ENCODE measurements around the gene LMAN2. TPM values are rescaled to one million over a fixed set of nuclear protein-coding genes. Genes with fewer than 3 reads are reported as not detected.
"Not testable (repeated sequence)": the region's sequence is repeated elsewhere in the genome, so short reads cannot be mapped to it uniquely, and the experiment has no call there.

LMAN2 gene
- total RNA-seq, 1 donor: 423 TPM

DNA sequence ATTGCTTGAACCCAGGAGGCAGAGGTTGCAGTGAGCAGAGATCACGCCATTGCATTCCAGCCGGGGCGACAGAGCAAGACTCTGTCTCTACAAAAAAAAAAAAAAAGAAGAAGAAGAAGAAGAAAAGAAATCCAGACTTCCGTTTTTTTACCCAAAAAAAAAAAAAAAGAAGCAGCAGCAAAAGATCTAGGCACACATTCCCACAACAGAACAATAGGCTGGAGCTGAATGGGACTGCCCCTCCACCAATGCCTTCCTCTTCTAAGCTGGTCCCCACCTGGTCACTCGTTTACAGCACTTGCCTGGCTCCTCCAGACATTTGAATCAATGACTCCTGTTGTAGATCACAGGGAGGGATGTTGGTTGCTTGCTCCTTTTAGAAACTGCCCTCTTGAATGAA lies 1.6 kb upstream of the LMAN2 start:
- DNase-seq (ENCODE audit: low read depth in 2 of 3, low spot score in 2 of 3): no peak

DNA sequence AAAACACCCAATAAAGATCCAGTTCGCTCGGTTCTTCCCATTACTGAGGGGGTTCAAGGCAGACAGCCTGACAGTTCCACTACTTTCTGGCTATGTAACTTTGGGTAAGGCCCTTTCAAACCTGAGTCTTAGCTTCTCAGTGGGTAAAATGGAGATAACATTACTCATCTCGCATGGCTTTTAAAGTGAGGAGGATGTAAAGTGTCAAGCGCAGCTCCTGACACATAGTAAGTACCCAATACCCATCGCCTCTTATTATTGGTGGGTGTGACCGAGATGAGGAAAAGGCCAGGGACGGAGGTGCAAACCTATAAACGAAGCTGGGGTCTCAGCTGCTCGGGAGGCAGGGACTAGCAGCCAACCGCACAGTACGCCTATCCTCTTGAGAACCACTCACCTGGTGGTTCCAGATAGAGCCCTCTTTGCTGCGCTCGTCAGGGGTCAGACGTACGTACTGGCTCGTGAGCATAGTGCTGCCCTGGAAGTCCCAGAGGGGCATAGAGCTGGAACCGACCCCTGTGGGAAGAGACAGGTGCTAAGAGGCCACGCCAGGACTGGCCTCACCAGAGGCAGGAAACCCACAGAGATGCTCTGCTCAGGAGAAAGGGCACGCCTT lies 584 bp downstream of the LMAN2 start:
- no peak for DNase-seq (ENCODE audit: low read depth in 2 of 3, low spot score in 2 of 3)

DNA sequence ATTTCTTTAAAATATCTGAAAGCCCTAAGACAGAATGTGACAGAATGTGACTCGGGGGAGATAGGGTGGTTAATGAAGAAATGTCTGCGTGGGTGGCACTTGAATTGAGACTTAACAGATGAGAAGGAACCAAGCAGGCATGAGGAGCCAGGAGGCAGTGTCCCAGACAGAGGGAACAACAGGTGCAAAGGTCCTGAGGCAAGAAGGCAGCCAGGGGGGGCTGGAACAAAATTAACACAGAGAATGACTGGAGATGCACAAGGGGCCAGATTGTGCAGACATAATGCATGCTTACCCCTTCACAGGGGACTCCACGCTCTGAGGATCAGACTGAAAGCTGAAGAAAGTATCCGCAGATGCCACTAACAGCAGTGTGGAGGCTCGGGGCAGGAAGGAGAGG lies 1.7 kb downstream of the LMAN2 start:
- DNase-seq (ENCODE audit: low read depth in 2 of 3, low spot score in 2 of 3): no peak

DNA sequence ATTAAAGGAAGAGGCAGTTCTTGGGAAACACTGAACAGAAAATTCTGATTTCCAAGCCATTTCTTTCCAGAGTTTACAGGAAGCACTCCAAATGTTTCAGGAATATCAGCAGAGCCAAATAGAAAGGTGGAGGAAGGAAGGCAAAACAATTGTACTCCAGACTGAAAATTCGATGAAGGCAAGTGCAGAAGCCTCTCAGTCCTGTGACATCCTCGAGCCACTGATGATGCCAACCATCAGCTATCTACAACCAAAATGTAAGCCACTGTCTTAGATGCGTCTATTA lies 2.2 kb downstream of the LMAN2 start:
- DNase-seq (ENCODE audit: low read depth in 2 of 3, low spot score in 2 of 3): no peak

DNA sequence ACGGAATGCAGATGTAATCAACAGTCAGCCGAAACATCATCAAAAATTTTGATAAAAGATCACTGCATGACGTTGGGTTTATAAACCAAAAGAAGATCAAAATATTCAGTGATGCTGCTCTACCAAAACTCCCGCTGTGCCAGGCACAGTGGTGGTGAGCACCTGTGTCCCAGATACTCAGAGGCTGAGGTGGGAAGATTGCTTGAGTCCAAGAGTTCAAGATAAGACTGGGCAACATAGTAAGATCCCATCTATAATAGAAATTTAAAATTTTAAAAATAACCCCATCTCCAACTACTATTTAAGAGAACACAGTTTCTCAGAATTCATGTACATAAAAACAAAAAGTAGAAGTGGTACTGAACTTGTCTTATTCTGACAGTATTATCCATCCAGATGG lies 3.8 kb downstream of the LMAN2 start:
- DNase-seq (ENCODE audit: low read depth in 2 of 3, low spot score in 2 of 3): no peak

DNA sequence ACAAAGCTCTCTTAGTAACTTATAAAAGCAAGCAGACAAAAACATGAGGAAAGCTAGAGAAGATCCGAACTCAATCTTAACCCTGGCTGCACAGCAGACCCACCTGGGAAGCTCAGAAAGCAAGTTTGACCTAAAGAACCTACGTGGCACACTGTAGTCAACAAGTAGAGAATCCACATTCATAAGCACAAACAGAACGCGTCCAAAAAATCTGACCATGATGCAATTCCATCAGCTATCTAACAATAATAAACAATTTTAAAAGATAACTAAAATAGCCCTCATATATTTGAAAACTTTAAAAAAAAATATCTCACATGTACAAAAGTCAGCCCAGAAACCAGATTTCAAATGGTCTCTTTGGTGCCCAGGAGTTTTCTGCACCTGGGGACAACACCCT lies 4.6 kb downstream of the LMAN2 start:
- DNase-seq (ENCODE audit: low read depth in 2 of 3, low spot score in 2 of 3): no peak

DNA sequence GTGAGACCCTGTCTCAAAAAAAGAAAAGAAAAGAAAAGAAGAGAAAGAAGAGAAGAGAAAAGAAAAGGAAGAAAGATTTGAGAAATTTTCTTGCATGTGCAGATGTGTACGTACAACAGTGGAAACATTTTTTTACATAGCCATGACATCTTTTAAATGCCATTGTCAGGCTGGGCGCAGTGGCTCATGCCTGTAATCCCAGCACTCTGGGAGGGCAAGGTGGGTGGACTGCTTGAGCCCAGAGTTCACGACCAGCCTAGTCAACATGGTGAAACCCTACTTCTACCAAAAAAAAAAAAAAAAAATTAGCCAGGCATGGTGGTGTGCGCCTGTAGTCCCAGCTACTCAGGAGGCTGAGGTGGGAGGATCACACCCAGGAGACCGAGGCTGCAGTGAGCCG lies 6.6 kb downstream of the LMAN2 start:
- no peak for DNase-seq (ENCODE audit: low read depth in 2 of 3, low spot score in 2 of 3)

DNA sequence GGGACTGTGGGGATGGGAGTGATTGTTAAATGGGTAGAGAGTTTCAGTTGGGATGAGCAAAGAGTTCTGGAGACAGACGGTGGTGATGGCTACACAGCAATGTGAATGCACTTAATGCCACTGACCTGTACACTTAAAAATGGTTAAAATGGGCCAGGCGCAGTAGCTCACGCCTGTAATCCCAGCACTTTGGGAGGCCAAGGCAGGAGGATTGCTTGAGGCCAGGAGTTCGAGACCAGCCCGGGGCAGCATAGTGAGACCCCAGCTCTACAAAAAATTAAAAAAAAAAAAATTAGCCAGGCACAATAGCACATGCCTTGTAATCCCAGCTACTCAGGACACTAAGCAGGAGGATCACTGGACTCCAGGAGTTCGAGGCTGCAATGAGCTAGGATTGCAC lies 7.7 kb downstream of the LMAN2 start:
- DNase-seq (ENCODE audit: low read depth in 2 of 3, low spot score in 2 of 3): no peak

DNA sequence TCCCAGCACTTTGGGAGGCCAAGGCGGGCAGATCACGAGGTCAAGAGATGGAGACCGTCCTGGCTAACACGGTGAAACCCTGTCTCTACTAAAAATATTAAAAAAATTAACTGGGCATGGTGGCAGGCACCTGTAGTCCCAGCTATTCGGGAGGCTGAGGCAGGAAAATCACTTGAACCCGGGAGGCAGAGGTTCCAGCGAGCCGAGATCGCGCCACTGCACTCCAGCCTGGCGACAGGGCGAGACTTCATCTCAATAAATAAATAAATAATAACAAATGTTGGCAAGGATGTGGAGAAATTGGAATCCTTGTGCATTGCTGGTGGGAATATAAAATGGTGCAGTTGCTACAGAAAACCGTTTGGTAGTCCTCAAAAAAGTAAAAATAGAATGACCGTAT lies 8.5 kb downstream of the LMAN2 start:
- DNase-seq (ENCODE audit: low read depth in 2 of 3, low spot score in 2 of 3): not testable (repeated sequence)

DNA sequence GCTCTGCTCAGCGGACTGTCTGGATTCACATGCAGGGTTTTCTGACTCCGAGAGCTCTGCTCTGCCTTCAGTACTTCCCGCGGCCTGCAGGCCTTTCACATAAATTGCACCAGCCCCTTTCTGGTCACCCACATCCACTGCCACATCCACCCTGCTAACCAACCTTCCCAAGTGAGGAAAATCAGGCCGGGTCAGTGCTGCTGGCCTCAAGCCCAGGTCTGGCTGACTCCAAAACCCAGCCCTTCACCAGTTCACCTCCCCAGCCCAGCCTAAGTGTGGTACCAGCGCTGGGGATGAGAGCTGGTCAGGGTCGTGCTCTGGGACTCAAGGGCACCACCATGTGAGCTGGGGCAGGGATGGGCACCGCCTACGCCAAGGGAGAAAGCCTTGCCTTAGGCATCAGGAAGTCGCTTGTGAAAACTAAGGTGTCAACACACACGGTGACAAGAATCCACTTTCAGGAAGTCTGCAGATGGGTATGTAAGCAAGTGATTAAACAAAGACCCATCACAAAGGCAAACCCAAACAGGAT lies 12.3 kb downstream of the LMAN2 start:
- no peak for DNase-seq (ENCODE audit: low read depth in 2 of 3, low spot score in 2 of 3)

DNA sequence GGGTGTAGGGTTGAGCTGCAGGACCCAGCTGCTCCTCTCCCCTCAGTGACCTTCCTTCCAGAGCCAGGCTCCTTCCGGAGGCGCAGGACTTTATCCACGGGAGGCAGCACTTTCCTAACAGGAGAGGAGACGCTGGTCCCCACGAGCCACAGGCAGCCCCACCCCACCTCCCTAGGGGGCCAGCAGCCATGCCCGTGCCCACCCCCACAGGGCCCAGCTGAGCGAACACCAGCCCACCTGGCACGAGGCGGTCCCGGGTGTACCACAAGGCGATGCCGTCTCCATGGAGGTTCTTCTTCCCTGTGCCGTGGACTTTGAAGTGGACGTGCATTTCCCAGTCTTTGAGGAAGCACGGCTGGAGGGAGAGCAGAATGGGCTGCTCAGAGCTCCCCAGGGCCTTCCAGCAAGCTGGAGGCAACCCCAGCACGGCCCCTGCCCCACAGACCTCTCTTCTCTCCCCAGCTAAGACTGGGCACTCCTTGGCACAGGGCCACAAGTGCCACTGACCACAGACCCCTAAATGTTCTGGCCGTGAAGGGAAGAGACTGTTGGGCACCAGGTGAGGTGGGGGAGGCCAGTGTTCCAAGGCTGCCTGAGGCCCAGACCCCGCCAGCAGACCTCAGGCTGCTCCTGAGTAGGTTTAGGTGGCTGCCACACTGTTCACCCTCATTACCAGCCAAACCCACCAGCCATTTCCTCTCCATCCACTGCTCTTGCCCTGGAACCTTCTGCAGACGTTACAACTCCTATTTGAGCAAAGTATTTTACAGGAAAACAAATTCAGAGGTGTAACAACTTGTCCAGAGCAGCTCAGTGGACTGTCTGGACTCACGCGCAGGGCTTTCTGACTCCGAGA lies 13.0 kb downstream of the LMAN2 start:
- DNase-seq (ENCODE audit: low read depth in 2 of 3, low spot score in 2 of 3): no peak

DNA sequence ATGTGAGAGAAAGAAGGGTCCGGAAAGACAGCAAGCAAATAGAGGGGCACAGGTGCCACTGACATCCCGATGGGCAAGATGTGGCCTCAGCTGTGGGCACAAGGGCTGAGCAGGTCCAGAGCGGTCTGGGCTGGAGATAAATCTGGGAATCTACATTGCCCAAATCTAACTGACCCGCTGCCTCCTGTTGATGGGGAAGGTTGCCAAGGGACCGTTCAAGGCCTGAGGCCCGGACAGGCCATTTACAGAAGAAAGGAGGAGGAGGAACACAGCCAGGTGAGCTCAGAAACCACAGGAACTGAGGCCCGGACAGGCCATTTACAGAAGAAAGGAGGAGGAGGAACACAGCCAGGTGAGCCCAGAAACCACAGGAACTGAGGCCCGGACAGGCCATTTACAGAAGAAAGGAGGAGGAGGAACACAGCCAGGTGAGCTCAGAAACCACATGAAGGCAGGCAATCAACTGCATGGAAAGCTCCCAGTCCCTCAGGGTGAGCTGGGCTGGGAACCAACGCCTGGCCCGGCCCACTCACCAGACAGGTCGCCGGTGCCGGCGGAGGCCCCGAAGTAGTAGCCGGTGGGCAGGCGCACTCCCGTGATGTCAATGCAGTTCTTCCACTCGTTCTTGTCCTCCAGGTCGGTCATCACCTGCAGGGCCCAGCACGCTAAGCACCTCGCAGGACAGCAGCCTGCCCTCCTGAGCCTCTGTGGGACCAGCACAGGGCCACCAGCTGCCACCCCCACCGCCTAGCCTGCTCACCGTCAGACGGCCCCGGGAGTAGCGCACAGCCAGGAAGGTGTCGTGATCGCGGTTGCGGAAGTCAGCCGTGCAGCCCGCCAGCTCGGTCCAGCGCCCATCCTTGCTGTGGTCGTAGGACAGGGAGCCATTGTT lies 14.6 kb downstream of the LMAN2 start:
- no peak for DNase-seq (ENCODE audit: low read depth in 2 of 3, low spot score in 2 of 3)

DNA sequence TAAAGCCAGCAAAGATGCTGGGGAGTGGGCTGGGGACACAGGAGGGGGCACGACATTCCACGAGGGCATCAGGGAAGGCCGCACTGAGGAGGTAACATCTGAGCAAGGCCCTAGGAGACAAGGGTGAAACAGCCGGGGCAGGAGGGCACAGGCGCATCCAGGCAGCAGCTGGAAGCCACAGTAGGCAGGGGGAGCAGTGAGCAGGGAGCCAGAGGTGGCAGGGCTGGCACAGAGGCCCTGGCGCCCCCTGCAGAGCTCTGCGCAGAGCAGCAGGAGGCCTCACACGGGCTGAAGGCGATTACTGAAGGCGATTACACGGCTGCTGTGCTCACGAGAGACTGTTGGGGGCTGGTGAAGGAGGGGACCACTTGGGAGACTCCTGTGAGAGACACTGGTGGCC lies 15.4 kb downstream of the LMAN2 start:
- DNase-seq (ENCODE audit: low read depth in 2 of 3, low spot score in 2 of 3): peak in 2 of 3 donors; percentile 83 to 89

DNA sequence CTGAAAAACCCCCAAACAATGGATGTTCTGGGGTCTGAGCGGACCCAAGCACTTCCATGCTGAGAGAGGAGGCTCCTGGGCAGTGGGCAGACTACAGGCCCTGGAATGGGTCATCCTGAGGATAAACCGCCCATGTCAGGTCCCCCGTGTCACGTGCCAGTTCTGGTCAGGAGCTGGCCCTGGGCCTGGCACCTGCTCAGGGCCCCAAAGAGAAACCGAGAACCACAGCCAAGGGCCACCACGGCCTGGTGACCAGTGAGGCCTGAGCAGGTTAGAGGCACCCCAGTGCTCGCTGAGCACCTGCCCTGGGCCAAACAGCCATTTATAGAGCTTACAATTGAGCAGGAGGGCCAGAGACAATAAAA lies 15.8 kb downstream of the LMAN2 start:
- DNase-seq (ENCODE audit: low read depth in 2 of 3, low spot score in 2 of 3): no peak

DNA sequence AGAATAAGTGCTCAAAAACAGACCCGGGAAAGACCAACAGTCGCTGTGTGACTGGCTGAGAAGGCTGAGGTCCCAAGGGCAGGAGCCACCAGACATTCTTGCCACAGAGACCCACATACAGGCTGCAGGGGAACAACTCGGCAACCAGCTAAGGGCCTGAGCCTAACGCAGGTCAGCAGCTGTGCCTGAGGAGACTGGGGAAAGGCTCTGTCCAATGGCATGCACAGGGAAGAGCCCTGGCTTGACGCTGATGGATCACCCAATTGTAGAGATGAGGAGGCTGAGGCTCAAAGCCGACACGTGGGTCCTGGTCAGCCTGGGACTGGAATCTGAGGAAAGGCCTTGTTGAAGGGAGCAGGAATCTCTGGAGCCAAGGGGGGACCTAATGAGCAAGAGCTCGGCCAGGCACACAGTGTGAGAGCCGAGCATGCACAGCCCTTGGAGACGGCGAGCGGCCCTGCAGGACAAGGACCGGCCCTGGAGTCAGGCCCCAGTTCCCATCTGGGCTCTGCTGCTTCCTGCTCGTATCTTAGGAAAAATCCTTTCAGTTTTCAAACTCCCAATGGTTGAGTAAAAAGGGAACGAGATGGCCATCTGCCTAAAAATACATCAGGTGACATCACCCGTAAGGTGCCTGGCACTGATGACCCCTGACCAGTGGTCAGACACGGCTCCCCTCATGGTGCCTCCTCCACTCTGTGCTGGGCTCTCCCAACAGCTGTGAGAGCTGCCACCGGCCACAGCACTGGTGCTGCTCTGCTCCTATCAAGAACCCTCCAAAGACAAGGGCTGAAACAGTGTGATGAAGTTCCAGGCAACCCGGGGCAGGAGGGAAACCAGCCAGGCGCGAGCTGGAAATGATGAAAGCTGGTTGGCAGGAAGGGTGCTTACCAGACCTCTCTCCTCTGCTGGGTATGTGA lies 16.4 kb downstream of the LMAN2 start:
- no peak for DNase-seq (ENCODE audit: low read depth in 2 of 3, low spot score in 2 of 3)

DNA sequence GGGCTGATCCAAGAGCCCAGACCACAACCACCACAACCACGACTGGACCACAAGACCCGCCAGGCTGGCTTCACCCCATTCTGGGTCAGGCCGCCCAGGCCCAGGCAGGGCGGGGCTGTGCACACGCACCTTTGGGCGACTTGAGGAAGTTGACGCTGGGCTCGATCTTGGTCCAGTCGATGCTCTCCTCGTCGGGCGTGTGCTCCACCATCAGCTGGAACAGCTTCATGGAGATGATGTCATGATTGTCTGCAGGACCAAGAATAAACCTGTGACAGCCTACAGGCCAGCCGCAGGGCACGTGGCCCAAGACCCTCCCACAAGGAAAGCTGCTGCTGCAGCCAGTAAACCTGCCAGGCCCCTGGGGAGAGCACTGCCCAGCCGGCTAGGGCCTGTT lies 17.3 kb downstream of the LMAN2 start:
- no peak for DNase-seq (ENCODE audit: low read depth in 2 of 3, low spot score in 2 of 3)

DNA sequence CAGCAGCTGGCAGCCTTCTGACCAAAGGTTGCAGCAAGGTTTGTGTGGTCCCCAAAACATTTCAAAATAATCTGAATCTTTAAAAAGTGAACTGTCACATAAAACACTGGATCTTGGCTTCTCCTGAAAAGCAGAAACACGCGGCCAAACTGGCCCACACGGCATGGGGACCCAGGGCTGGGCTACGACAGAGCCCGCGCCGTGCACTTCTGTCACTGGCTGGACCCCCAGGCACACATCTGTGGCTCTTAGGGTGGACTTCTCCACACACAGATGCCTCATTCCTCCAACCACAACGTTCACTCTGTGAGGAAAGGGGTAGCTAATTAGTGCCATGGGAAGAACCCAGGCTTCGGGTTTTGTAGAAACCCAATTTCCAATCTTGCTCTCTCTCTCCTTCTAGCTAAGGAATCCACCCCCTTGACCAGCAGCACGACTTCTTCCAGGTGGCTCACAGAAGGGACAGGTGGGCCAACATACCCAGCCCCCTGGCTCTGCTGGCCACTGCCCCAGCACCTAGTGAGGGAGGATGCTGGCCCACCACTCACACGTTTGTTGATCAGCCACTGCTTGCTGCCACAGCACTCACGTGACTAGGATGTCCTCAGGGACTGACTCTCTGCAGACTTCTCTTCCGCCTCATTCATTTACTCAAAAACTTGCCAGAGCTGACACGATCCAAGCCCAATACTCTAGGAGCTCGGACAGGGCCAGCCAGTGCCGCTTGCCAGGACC lies 17.9 kb downstream of the LMAN2 start:
- DNase-seq (ENCODE audit: low read depth in 2 of 3, low spot score in 2 of 3): no peak

DNA sequence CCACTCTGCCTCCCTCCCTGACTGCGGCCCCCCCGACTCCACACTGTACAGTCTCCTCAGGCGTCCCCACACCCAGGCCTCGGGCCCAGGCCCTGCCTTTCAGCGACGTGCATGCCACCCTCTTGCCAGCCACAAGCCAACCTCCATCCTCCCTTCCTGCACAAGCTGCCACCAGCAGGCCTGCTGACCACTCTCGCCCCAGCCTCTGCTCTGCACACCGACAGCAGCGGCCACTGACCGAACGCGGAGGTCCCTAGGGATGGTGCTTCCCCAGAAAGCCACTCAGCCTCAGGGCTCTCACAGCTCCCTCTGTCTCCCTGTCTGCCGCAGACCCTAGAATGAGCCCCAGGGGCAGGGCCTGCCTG lies 18.6 kb downstream of the LMAN2 start:
- no peak for DNase-seq (ENCODE audit: low read depth in 2 of 3, low spot score in 2 of 3)

DNA sequence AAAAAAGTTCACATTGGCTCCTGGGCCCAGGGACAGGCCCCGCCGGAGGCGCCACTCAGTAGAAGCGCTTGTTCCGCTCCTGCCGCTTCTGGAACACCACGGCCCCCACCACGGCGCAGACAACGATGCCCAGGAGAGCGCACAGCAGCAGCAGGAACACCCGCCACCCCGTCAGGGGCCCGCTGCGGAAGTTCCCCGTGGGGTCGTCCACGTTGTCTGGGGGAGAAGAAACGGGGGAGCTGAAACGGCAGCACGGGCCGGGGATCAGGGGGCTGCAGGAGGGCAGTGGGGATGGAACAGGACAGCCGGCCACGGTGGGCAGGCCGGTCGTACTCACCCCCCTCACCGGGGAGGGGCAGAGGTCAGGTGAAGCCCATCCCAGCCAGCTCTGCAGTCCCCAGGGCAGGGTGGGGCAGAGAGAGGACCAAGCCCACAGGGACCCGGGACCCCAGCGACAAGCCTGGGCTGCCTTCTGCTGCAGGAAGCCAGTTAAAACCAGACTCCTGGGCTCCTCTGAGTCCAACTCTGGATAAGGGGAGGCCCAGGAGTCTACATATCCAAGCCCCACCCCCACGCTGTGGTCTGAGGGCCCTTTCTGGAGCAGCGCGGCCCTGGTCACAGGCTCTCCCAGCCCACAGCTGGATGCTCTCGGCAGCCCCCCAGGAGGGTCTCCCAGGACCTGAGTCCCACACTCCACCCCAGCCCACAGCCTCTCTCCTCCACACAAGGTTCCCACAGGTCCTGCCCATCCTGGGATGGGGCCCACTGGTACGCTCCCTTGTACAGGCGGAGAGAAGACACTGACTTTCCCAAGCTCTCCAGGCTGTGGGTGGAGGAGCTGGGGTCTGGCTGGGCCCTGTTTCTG lies 19.2 kb downstream of the LMAN2 start:
- no peak for DNase-seq (ENCODE audit: low read depth in 2 of 3, low spot score in 2 of 3)

All from hematopoietic multipotent progenitor cell (in vitro differentiated cells).